Coronary artery (tissue), 2 donors: ENCODE measurements around the gene ZNF335.

Experiments used
- DNase-seq: peaks from one replicate; pipeline ENCODE4 v3.0.0-alpha.2; 2017; ENCODE audit warnings: low spot score
- H3K27ac ChIP-seq, 2 donors: fragments of 200-600 bp; sonication (generic); one replicate each; pipeline ENCODE4 v1.5.1; 2016 to 2019
- H3K4me3 ChIP-seq: fragments of 200-600 bp; sonication (generic); 2 replicates; pipeline ENCODE4 v1.5.1; 2016; ENCODE audit warnings: mild to moderate bottlenecking, moderate library complexity
- TF ChIP-seq, protein P1 (sequence below): fragments of 200-600 bp; sonication (generic); IDR thresholded peaks from one replicate; pipeline ENCODE4 v1.5.1; 2019; ENCODE audit warnings: antibody characterized with exemption

ZNF335 gene

DNA sequence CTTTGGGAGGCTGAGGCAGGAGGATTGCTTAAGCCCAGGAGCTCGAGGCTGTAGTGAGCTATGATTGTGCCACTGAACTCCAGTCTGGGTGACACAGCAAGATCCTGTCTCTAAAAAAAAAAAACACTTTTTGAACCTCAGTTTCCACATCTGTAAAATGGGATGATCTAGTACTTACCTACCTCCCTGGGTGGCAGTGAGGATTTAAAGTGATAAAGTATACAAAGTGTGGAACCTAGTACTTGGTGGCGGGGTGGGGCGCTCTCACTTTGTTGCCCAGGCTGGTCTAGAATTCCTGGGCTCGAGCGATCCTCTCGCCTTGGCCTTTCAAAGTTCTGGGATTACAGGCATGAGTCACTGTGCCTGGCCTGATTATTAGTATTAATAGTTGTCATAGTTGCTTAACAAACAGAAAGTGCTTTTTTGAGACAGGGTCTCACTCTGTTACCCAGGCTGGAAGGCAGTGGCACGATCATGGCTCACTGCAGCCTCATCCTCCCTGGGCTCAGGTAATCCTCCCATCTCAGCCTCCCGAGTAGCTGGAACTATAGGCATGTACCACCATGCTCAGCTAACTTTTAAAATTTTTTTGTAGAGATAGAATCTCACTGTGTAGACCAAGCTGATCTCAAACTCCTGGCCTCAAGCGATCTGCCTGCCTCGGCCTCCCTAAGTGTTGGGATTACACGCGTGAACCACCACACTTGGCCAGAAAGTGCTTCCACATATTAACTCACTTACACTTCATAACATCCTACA, 53.0 kb downstream of the ZNF335 start:
- Histone ChIP-seq H3K27ac (peak overlapping the region; percentile 25 to 85), H3K4me3 (no peak overlapping the region)
- TF ChIP-seq, protein P1, sequence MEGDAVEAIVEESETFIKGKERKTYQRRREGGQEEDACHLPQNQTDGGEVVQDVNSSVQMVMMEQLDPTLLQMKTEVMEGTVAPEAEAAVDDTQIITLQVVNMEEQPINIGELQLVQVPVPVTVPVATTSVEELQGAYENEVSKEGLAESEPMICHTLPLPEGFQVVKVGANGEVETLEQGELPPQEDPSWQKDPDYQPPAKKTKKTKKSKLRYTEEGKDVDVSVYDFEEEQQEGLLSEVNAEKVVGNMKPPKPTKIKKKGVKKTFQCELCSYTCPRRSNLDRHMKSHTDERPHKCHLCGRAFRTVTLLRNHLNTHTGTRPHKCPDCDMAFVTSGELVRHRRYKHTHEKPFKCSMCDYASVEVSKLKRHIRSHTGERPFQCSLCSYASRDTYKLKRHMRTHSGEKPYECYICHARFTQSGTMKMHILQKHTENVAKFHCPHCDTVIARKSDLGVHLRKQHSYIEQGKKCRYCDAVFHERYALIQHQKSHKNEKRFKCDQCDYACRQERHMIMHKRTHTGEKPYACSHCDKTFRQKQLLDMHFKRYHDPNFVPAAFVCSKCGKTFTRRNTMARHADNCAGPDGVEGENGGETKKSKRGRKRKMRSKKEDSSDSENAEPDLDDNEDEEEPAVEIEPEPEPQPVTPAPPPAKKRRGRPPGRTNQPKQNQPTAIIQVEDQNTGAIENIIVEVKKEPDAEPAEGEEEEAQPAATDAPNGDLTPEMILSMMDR: no peak
- DNase-seq: no peak

DNA sequence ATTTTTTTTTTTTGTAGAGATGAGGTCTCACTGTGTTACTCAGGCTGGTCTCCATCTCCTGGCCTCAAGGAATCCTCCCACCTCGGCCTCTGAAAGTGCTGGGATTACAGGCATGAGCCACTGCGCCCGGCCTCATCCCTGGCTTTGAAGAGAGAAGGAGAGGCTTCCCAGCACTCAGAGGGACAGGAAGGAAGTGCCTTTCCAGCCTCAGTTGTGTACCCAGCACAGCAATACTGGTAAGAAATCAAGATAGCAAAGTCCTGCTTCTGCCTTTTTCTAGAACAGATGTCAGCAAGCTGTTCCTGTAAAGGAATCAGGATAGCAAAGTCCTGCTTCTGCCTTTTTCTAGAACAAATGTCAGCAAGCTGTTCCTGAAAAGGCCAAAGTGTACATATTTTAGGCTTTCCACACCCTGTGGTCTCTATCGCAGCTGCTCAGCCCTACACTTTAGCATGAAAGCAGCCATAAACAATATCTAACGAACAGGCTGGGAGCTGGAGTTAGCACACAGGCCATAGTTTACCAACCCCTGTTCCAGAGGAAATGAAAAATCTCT, 53.7 kb downstream of the ZNF335 start:
- Histone ChIP-seq H3K4me3 (no peak overlapping the region), H3K27ac (peak overlapping the region; percentile 19 to 85)
- TF ChIP-seq, protein P1: no peak
- no peak for DNase-seq

DNA sequence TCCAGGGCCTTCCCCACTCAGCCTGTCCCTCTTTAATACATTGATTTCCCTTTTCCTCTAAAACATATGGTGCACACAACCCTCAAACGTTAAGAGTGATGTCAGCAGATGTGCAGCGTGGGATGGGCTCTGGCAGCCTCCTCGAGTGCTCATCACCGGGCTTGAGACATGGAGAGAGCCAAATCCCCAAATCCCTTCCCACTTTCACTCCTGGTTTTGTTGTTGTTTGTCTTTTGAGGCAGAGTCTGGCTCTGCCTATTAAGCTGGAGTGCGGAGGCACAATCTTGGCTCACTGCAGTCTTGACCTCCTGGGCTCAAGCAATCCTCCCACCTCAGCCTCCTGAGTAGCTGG, 54.2 kb downstream of the ZNF335 start:
- H3K27ac ChIP-seq: peak overlapping the region; percentile 19 to 85
- TF ChIP-seq, protein P1: no peak
- DNase-seq: no peak
- no peak overlapping the region for H3K4me3 ChIP-seq

DNA sequence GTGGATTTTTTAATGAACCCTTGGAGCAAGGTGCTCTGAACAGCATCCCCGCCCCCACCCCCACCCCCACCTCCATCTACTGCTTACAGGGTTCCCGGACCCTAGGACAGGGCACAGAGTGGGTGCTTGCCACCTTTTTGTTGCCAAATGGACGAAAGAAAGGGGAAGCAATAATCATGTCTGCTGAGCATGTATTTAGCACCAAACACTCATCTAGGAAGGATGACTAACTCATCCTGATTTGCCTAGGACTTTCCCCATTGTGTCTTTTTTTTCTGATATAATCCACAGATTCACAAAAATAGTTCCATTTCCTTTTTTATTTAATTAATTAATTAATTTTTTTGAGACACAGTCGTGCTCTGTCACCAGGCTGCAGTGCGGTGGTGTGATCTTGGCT, 58.9 kb downstream of the ZNF335 start:
- Histone ChIP-seq H3K27ac (peak overlapping the region in 1 of 2 donors; percentile 89), H3K4me3 (no peak overlapping the region)
- DNase-seq: no peak
- TF ChIP-seq, protein P1: no peak

DNA sequence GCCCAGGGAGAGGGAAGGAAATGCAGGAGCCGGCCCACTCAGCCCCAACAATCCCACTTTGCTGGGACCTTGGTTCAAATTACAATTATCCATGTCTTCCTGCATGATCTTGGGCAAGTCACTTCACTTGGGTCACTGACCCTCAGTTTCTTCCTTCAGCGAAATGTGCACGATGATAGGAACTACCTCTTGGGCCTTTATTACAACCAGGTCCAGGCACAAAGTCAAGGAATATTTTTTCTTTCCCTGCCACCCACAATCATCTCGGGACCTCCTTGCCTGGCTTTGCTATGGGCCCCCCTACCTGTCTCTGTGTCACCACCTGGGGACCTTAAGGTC, 59.7 kb downstream of the ZNF335 start:
- DNase-seq: no peak
- Histone ChIP-seq H3K27ac (peak overlapping the region; percentile 40 to 89), H3K4me3 (peak overlapping the region; percentile 74)
- TF ChIP-seq, protein P1: no peak

DNA sequence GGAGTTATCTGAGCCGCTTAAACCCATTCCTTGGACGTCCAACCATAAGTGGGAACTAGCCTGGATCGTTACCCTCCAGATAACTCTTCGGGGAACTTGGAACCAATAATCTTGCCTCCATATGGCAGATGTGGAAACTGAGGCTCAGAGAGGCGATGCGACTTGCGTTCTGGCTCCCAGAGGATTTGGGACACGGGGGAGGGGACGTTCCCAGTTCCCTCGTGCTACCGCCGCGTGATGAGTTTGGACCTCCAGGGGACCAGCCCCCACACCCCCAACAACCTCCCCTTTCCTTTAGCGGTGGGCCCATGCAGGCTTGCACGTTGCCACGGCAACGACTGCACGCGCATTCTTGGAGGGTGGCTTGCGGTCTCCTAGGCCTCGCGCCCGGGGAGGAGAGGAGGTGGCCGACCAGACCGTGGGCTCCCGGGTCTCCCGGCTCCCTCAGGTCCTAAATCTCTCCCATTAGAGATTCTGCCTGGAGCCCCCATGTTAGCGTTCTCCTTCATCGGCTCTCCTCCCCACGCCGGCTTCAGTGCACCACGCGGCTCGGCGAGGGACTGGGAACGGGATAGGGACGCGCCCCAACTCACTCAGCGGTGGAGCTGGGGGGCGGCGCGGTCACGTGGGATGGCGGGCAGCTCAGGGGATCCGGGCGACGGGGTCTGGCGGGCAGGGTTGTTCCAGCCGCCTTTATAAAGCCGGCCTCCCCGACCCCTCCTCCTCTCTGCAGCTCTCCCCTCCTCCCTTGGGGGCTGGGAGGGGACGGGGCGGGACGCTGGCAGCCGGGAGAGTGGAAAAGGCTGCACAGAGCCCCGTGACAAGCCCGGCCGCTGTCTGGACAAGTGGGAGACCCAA, 60.3 kb downstream of the ZNF335 start, which contains the start of gene PLTP:
TSS of gene PLTP (minus strand) at position 670 of the 858 bp plus-strand sequence. CDS start 703 bp downstream, outside the sequence.
- peak within 1 kb of the TSS; percentile 40 to 89 for H3K27ac ChIP-seq
- DNase-seq: peak; percentile 84
- TF ChIP-seq, protein P1: no peak
- peak within 1 kb of the TSS; percentile 74 for H3K4me3 ChIP-seq
